OCI-LY1 (cell line): ENCODE measurements around the gene PBRM1.

Experiments
- H2AFZ ChIP-seq: fragments of 200-600 bp; sonication (generic), shearing (Covaris generic); 2 replicates; pipeline ENCODE4 v1.6.0; 2014; ENCODE audit warnings: antibody characterized with exemption, mild to moderate bottlenecking, low read length
- H3F3A ChIP-seq: fragments of 200-600 bp; sonication (generic), shearing (Covaris generic); 2 replicates; pipeline ENCODE4 v1.6.0; 2014; ENCODE audit warnings: mild to moderate bottlenecking, antibody characterized with exemption, low read length, moderate library complexity; ENCODE audit not compliant: insufficient read depth
- H3K27ac ChIP-seq: fragments of 200-600 bp; sonication (generic); 2 replicates; pipeline ENCODE4 v1.5.1; 2014; ENCODE audit warnings: low read length, mixed run types, mild to moderate bottlenecking, low read depth; ENCODE audit not compliant: poor library complexity, severe bottlenecking
- H3K27me3 ChIP-seq: fragments of 200-600 bp; sonication (generic); 2 replicates; pipeline ENCODE4 v1.6.0; 2014; ENCODE audit warnings: antibody characterized with exemption, mild to moderate bottlenecking, low read length, moderate library complexity; ENCODE audit not compliant: insufficient read depth
- H3K36me3 ChIP-seq: fragments of 200-600 bp; sonication (generic); 2 replicates; pipeline ENCODE4 v1.6.1; 2014; ENCODE audit warnings: mild to moderate bottlenecking, antibody characterized with exemption, low read length, moderate library complexity, mixed read lengths; ENCODE audit not compliant: insufficient read depth
- H3K4me1 ChIP-seq: fragments of 200-600 bp; sonication (generic); 2 replicates; pipeline ENCODE4 v1.5.1; 2014; ENCODE audit warnings: mild to moderate bottlenecking, low read length, moderate library complexity; ENCODE audit not compliant: insufficient read depth, severe bottlenecking
- H3K4me2 ChIP-seq: fragments of 200-600 bp; sonication (generic), shearing (Covaris generic); 2 replicates; pipeline ENCODE4 v1.6.1; 2014; ENCODE audit warnings: low read length
- H3K4me3 ChIP-seq: fragments of 200-600 bp; sonication (generic); 2 replicates; pipeline ENCODE4 v1.5.1; 2014; ENCODE audit warnings: low read length, low read depth, mild to moderate bottlenecking, mixed read lengths; ENCODE audit not compliant: poor library complexity, severe bottlenecking
- H3K79me2 ChIP-seq: fragments of 200-600 bp; shearing (Covaris generic); 2 replicates; pipeline ENCODE4 v1.6.1; 2016; ENCODE audit warnings: mixed run types, low read length, mixed read lengths; ENCODE audit not compliant: insufficient read depth
- H3K9ac ChIP-seq: fragments of 200-600 bp; sonication (generic), shearing (Covaris generic); 2 replicates; pipeline ENCODE4 v1.6.1; 2014; ENCODE audit warnings: mild to moderate bottlenecking, low read length, mixed read lengths
- H3K9me2 ChIP-seq: fragments of 200-600 bp; sonication (generic), shearing (Covaris generic); 2 replicates; pipeline ENCODE4 v1.6.1; 2014; ENCODE audit warnings: low read depth, mild to moderate bottlenecking, low read length, mixed read lengths
- H3K9me3 ChIP-seq: fragments of 200-600 bp; shearing (Covaris generic); 2 replicates; pipeline ENCODE4 v1.6.1; 2014; ENCODE audit warnings: low read length, mixed read lengths
- H4K20me1 ChIP-seq: fragments of 200-600 bp; sonication (generic), shearing (Covaris generic); 2 replicates; pipeline ENCODE4 v1.6.0; 2016; ENCODE audit warnings: mild to moderate bottlenecking, low read length; ENCODE audit not compliant: insufficient read depth
- CTCF ChIP-seq: fragments of 200-600 bp; sonication (generic), shearing (Covaris generic); IDR thresholded peaks from 2 replicates; pipeline ENCODE4 v1.5.1; 2017; ENCODE audit warnings: mild to moderate bottlenecking, antibody characterized with exemption, low read length, moderate library complexity, mixed read lengths
- EZH2 ChIP-seq: fragments of 200-600 bp; sonication (generic), shearing (Covaris generic); IDR thresholded peaks from 2 replicates; pipeline ENCODE4 v1.8.0; 2017; ENCODE audit warnings: borderline replicate concordance, mixed run types, mild to moderate bottlenecking, antibody characterized with exemption, low read length, moderate library complexity, mixed read lengths

Gene PBRM1

GRCh38 chr3:52520716-52521487 lies 164.8 kb downstream of the PBRM1 start:
- no peaks in the 10 kb centered on the region for H3F3A ChIP-seq
- H3K79me2 ChIP-seq = no peaks in the 10 kb centered on the region
- H3K4me1 ChIP-seq = no peaks in the 10 kb centered on the region
- no peak overlapping the region for H3K4me3 ChIP-seq
- no peaks in the 10 kb centered on the region for H4K20me1 ChIP-seq
- H3K9me2 ChIP-seq = no peaks in the 10 kb centered on the region
- peaks cover 5% of the 10 kb centered on the region; the same call in 1 of the 2 replicates for H3K27me3 ChIP-seq
- H3K4me2 ChIP-seq = no peak overlapping the region
- no peaks in the 10 kb centered on the region for H3K9me3 ChIP-seq
- H3K27ac ChIP-seq = no peak overlapping the region
- TF ChIP-seq CTCF (no peak), EZH2 (no peak)
- no peak overlapping the region for H3K9ac ChIP-seq
- peaks cover 20% of the 10 kb centered on the region for H3K36me3 ChIP-seq
- H2AFZ ChIP-seq = no peak overlapping the region

- Histone ChIP-seq H3K4me2 (no peak overlapping the region), H3K27me3 (peaks cover 8% of the 10 kb centered on the region; the same call in 1 of the 2 replicates), H3K9me2 (no peaks in the 10 kb centered on the region), H3K36me3 (peaks cover 18% of the 10 kb centered on the region), H3F3A (no peaks in the 10 kb centered on the region), H3K4me3 (no peak overlapping the region), H3K79me2 (no peaks in the 10 kb centered on the region), H3K4me1 (no peaks in the 10 kb centered on the region), H4K20me1 (no peaks in the 10 kb centered on the region), H2AFZ (no peak overlapping the region), H3K27ac (no peak overlapping the region), H3K9me3 (no peaks in the 10 kb centered on the region), H3K9ac (no peak overlapping the region)
- TF ChIP-seq CTCF (no peak), EZH2 (no peak)
Measured at GRCh38 chr3:52520141-52520667, 165.5 kb downstream of the PBRM1 start.

GRCh38 chr3:52519445-52520140 lies 166.1 kb downstream of the PBRM1 start:
- Histone ChIP-seq H3K79me2 (no peaks in the 10 kb centered on the region), H3K4me1 (no peaks in the 10 kb centered on the region), H4K20me1 (no peaks in the 10 kb centered on the region), H3K9me3 (no peaks in the 10 kb centered on the region), H3K27me3 (peaks cover 8% of the 10 kb centered on the region; the same call in 1 of the 2 replicates), H3K4me2 (no peak overlapping the region), H3K36me3 (peaks cover 13% of the 10 kb centered on the region), H3K9me2 (no peaks in the 10 kb centered on the region), H2AFZ (no peak overlapping the region), H3K9ac (no peak overlapping the region), H3F3A (no peaks in the 10 kb centered on the region), H3K4me3 (no peak overlapping the region), H3K27ac (no peak overlapping the region)
- no peak for TF ChIP-seq CTCF
- TF ChIP-seq EZH2 = no peak
